ENCODE data around the gene BTN1A1. TPM values are rescaled to one million over a fixed set of nuclear protein-coding genes. Genes with fewer than 3 reads are reported as not detected.
A peak's percentile ranks its signal among the peaks of the same experiment; 100 is the strongest.
"Not testable (repeated sequence)": the region's sequence is repeated elsewhere in the genome, so short reads cannot be mapped to it uniquely, and the experiment has no call there.

The BTN1A1 gene
- total RNA-seq, 1 donor from 2014 or later, result not detected

DNA sequence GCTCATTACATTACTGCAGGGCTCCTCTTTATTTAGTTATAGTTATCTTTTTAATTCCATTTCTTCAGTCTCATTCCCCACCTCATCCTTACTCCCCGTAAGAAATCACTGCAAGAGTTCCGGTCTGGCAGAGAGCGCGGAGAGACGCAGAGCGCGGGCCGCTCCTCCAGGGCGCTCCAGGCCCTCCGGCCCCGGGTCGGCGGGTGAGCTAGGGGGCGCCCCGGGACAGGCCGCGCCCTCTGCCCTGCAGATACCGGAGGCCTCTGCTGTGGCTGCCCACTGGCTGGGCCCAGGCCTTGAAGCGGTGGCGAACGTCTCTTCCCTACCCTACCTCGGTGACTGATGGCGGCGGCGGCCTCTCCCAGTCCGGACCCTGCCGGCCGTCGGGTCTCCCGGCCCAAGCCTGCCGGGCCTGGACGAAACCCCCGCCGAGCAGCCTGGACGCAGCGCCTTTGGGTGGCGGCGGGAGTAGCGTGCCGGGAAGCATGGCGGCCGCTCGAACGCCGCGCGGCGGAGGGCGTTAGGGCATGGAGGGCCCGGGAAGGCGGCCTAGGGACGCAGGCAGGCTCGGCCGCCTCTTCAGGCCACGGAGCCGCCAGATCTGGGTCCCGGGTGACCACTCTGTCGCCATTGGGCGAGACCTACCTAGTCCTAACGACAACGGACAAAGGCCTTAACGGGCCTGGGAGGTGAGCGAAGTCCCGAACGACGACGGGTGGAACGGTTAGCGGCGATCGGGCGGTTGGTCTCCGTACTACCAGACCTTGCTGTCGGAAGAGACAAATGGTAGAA is 21.7 kb downstream of the BTN1A1 start:
- peaks cover 22% of the 10 kb centered on the region for H3K4me1 Mint-ChIP-seq (ENCODE audit: unreplicated experiment)
- DNase-seq (ENCODE audit: extremely low spot score, unreplicated experiment), result peak; percentile 87
- no peaks in the 10 kb centered on the region for H3K36me3 Mint-ChIP-seq (ENCODE audit: unreplicated experiment)
- no peaks in the 10 kb centered on the region for H3K9me3 Mint-ChIP-seq (ENCODE audit: unreplicated experiment)
- no peaks in the 10 kb centered on the region for H3K27me3 Mint-ChIP-seq (ENCODE audit: unreplicated experiment)
- H3K4me3 Mint-ChIP-seq (ENCODE audit: unreplicated experiment), result peak overlapping the region; percentile 77
- TF ChIP-seq, protein P1, sequence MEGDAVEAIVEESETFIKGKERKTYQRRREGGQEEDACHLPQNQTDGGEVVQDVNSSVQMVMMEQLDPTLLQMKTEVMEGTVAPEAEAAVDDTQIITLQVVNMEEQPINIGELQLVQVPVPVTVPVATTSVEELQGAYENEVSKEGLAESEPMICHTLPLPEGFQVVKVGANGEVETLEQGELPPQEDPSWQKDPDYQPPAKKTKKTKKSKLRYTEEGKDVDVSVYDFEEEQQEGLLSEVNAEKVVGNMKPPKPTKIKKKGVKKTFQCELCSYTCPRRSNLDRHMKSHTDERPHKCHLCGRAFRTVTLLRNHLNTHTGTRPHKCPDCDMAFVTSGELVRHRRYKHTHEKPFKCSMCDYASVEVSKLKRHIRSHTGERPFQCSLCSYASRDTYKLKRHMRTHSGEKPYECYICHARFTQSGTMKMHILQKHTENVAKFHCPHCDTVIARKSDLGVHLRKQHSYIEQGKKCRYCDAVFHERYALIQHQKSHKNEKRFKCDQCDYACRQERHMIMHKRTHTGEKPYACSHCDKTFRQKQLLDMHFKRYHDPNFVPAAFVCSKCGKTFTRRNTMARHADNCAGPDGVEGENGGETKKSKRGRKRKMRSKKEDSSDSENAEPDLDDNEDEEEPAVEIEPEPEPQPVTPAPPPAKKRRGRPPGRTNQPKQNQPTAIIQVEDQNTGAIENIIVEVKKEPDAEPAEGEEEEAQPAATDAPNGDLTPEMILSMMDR (IDR thresholded peaks at IDR 0.05), result peak; percentile 11
- H3K27ac Mint-ChIP-seq (ENCODE audit: unreplicated experiment), result peak overlapping the region; percentile 95

DNA sequence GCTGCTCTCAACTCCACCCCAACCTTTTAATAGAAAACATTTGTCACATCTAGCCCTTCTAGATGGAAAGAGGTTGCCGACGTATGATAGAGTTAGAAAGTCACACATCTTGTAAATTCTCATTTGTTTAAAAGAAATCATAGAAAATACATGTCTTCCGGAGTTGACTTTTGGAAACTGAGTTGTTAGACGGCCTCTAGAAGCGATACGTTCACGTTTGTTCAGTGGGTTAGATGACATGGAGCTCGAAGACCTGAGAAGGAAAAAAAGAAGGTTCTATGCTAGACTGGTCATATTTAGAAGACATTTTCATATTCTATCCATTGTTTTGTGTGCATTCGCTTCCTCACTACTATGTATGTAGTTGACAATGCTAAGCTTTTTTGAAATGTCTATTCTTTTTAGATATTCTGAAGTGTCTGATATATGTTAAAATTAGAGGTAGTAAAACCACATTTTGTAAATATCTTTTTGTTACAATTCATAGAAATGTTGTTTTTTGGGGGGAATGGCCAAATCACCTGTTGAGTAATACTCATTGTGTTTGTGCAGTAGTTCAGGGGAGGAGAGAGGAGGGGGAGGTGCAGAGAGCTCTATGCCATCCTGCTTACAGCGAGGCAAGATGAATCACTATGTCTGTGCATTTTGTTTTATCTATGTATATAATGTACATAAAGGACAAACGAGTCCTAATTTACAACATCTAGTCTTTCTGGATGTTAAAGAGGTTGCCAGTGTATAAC is 22.6 kb downstream of the BTN1A1 start:
- H3K4me3 Mint-ChIP-seq (ENCODE audit: unreplicated experiment), result peak overlapping the region; percentile 77
- not testable (repeated sequence) for H3K27me3 Mint-ChIP-seq (ENCODE audit: unreplicated experiment)

DNA sequence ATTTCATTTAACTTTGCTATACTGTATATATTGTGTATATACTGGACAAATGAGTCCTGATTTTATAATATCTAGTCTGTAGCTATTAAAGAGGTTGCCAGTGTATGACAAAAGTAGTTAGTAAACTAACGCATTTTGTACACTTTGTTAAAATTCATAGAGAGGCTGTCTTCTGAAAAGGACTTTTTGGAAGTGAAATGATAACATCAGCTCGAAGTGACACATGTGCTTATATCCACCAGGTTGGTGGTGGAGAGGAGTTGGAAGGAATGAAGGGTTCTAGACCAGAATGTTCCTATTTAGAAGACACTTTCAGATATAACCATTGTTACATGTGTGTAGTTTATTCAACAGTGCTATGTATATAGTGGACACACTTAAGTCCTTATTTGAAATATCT is 24.2 kb downstream of the BTN1A1 start:
- H3K4me1 Mint-ChIP-seq (ENCODE audit: unreplicated experiment), result peaks cover 22% of the 10 kb centered on the region
- H3K27ac Mint-ChIP-seq (ENCODE audit: unreplicated experiment); H3K9me3 Mint-ChIP-seq (ENCODE audit: unreplicated experiment); H3K4me3 Mint-ChIP-seq (ENCODE audit: unreplicated experiment); H3K36me3 Mint-ChIP-seq (ENCODE audit: unreplicated experiment); H3K27me3 Mint-ChIP-seq (ENCODE audit: unreplicated experiment); DNase-seq (ENCODE audit: extremely low spot score, unreplicated experiment): not testable (repeated sequence)

More for the DNA sequence above, 22.6 kb downstream of the BTN1A1 start:
- H3K9me3 Mint-ChIP-seq (ENCODE audit: unreplicated experiment); H3K36me3 Mint-ChIP-seq (ENCODE audit: unreplicated experiment); DNase-seq (ENCODE audit: extremely low spot score, unreplicated experiment): not testable (repeated sequence)
- peaks cover 22% of the 10 kb centered on the region for H3K4me1 Mint-ChIP-seq (ENCODE audit: unreplicated experiment)
- peak overlapping the region; percentile 95 for H3K27ac Mint-ChIP-seq (ENCODE audit: unreplicated experiment)

DNA sequence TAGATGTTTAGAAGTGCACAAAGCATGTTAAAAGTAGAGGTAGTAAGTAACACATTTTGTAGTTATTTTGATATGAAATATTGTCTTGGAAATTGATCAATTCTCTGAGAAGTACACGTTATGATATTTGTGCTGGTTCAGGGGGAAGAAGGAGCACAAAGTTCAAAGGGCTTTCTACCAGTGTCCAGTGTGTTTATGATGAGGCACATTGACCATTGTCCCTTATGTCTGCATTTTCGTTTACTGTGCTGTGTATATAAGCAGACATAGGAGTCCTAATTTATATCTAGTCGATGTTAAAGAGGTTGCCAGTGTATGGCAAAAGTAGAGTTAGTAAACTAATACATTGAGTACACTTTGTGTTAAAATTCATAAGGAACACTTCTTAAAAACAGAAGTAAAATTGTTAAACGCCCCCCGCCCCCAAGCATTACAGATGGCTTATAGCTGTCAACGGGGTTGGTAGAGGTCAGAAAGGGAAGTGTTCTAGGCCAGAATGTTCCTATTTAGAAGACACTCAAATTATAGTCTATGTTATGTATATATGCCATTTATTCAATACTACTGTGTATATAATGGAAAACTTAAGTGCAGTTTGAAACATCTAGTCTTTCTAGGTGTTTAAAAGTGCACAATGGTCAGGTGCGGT is 24.7 kb downstream of the BTN1A1 start:
- TF ChIP-seq, protein P1 (IDR thresholded peaks at IDR 0.05), result no peak
- no peak overlapping the region for H3K4me3 Mint-ChIP-seq (ENCODE audit: unreplicated experiment)
- H3K27me3 Mint-ChIP-seq (ENCODE audit: unreplicated experiment), result no peaks in the 10 kb centered on the region
- H3K27ac Mint-ChIP-seq (ENCODE audit: unreplicated experiment), result no peak overlapping the region
- H3K36me3 Mint-ChIP-seq (ENCODE audit: unreplicated experiment), result no peaks in the 10 kb centered on the region
- peaks cover 22% of the 10 kb centered on the region for H3K4me1 Mint-ChIP-seq (ENCODE audit: unreplicated experiment)
- no peak for DNase-seq (ENCODE audit: extremely low spot score, unreplicated experiment)
- no peaks in the 10 kb centered on the region for H3K9me3 Mint-ChIP-seq (ENCODE audit: unreplicated experiment)

DNA sequence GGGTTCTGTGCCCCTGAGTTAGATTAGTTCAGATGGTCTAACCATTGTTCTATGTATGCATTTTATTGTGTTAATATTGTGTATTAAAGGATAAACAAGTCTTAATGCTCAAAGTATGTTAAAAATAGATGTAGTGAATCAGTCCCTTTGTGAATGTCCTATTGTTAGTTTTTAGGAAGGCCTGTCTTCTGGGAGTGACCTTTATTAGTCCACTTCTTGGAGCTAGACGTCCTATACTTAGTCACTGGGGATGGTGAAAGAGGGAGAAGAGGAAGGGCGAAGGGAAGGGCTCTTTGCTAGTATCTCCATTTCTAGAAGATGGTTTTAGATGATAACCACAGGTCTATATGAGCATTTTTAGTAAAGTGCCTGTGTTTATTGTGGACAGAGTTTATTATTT is 25.7 kb downstream of the BTN1A1 start:
- H3K4me1 Mint-ChIP-seq (ENCODE audit: unreplicated experiment), result peaks cover 15% of the 10 kb centered on the region
- H3K4me3 Mint-ChIP-seq (ENCODE audit: unreplicated experiment), result no peak overlapping the region
- no peaks in the 10 kb centered on the region for H3K27me3 Mint-ChIP-seq (ENCODE audit: unreplicated experiment)
- H3K27ac Mint-ChIP-seq (ENCODE audit: unreplicated experiment), result no peak overlapping the region
- TF ChIP-seq, protein P1 (IDR thresholded peaks at IDR 0.05), result no peak
- no peaks in the 10 kb centered on the region for H3K9me3 Mint-ChIP-seq (ENCODE audit: unreplicated experiment)
- DNase-seq (ENCODE audit: extremely low spot score, unreplicated experiment), result no peak
- H3K36me3 Mint-ChIP-seq (ENCODE audit: unreplicated experiment), result no peaks in the 10 kb centered on the region
